ENCODE results near the gene ADGRG3. TPM values are rescaled to one million over a fixed set of nuclear protein-coding genes. Genes with fewer than 3 reads are reported as not detected.
A peak's percentile ranks its signal among the peaks of the same experiment; 100 is the strongest.

ADGRG3 gene
- total and polyA plus RNA-seq, 2 experiments from 2014 or later: not detected

- no peaks in the 10 kb centered on the region for H3K9me3 ChIP-seq (ENCODE audit: low read depth)
- 86 to 89% methylated on average over 7 to 8 of the region's 8 CpGs for WGBS, 2 experiments (ENCODE audit: low coverage in 1 of 2, low lambda C conversion rate in 2 of 2, missing lambda C conversion rate in 2 of 2)
- in situ Hi-C loops (cut with MboI): no loop called here
These were observed 27.5 kb upstream of the ADGRG3 start for GRCh38 chr16:57640612-57641011.

GRCh38 chr16:57642160-57643135 is 25.7 kb upstream of the ADGRG3 start:
- no peak overlapping the region for H3K4me2 ChIP-seq (ENCODE audit: unreplicated experiment)

More at GRCh38 chr16:57640612-57641011, 27.5 kb upstream of the ADGRG3 start:
- Histone ChIP-seq H3K4me2 (ENCODE audit: unreplicated experiment) (no peak overlapping the region), H3K4me3 (no peak overlapping the region), H3K9ac (no peak overlapping the region), H3K27ac (no peak overlapping the region), H3K36me3 (ENCODE audit: low read depth) (no peaks in the 10 kb centered on the region), H3F3A (ENCODE audit: insufficient read depth) (no peaks in the 10 kb centered on the region), H2AFZ (no peak overlapping the region), H4K20me1 (ENCODE audit: insufficient read depth) (no peaks in the 10 kb centered on the region), H3K79me2 (ENCODE audit: insufficient read depth) (no peaks in the 10 kb centered on the region), H3K27me3 (replicated peaks; ENCODE audit: insufficient read depth) (no peaks in the 10 kb centered on the region), H3K4me1 (ENCODE audit: insufficient read depth) (peaks cover 13% of the 10 kb centered on the region), H3K9me2 (ENCODE audit: insufficient read depth) (no peaks in the 10 kb centered on the region)
- TF ChIP-seq EZH2 (IDR thresholded peaks at IDR 0.05; ENCODE audit: insufficient read depth, poor library complexity, severe bottlenecking): no peak
- no peak for TF ChIP-seq EZH2phosphoT487 (IDR thresholded peaks at IDR 0.05; ENCODE audit: insufficient read depth, low read depth)
- no peak for DNase-seq

GRCh38 chr16:57643147-57643874 is 24.8 kb upstream of the ADGRG3 start:
- in situ Hi-C loops (cut with MboI): no loop called here
- Histone ChIP-seq H3K4me2 (ENCODE audit: unreplicated experiment) (no peak overlapping the region), H3K4me3 (no peak overlapping the region), H3K36me3 (ENCODE audit: low read depth) (no peaks in the 10 kb centered on the region), H3F3A (ENCODE audit: insufficient read depth) (no peaks in the 10 kb centered on the region), H3K9ac (peak overlapping the region; percentile 54), H2AFZ (no peak overlapping the region), H4K20me1 (ENCODE audit: insufficient read depth) (no peaks in the 10 kb centered on the region), H3K27me3 (replicated peaks; ENCODE audit: insufficient read depth) (no peaks in the 10 kb centered on the region), H3K4me1 (ENCODE audit: insufficient read depth) (peaks cover 26% of the 10 kb centered on the region), H3K9me2 (ENCODE audit: insufficient read depth) (no peaks in the 10 kb centered on the region), H3K27ac (peak overlapping the region; percentile 65), H3K9me3 (ENCODE audit: low read depth) (no peaks in the 10 kb centered on the region), H3K79me2 (ENCODE audit: insufficient read depth) (no peaks in the 10 kb centered on the region)
- peak; percentile 82 for DNase-seq
- 8 to 12% methylated on average over 7 of the region's 7 CpGs for WGBS, 2 experiments (ENCODE audit: low coverage in 1 of 2, low lambda C conversion rate in 2 of 2, missing lambda C conversion rate in 2 of 2)
- TF ChIP-seq EZH2phosphoT487 (IDR thresholded peaks at IDR 0.05; ENCODE audit: insufficient read depth, low read depth) (no peak), EZH2 (IDR thresholded peaks at IDR 0.05; ENCODE audit: insufficient read depth, poor library complexity, severe bottlenecking) (no peak)

More at GRCh38 chr16:57642160-57643135, 25.7 kb upstream of the ADGRG3 start:
- no peak for TF ChIP-seq EZH2phosphoT487 (IDR thresholded peaks at IDR 0.05; ENCODE audit: insufficient read depth, low read depth)
- TF ChIP-seq EZH2 (IDR thresholded peaks at IDR 0.05; ENCODE audit: insufficient read depth, poor library complexity, severe bottlenecking): no peak
- H2AFZ ChIP-seq: no peak overlapping the region
- peak overlapping the region; percentile 54 for H3K9ac ChIP-seq
- H3K9me3 ChIP-seq (ENCODE audit: low read depth): no peaks in the 10 kb centered on the region
- no peaks in the 10 kb centered on the region for H4K20me1 ChIP-seq (ENCODE audit: insufficient read depth)
- no peaks in the 10 kb centered on the region for H3K36me3 ChIP-seq (ENCODE audit: low read depth)
- in situ Hi-C loops (cut with MboI): no loop called here
- 67 to 69% methylated on average over 11 of the region's 11 CpGs for WGBS, 2 experiments (ENCODE audit: low coverage in 1 of 2, low lambda C conversion rate in 2 of 2, missing lambda C conversion rate in 2 of 2)
- H3F3A ChIP-seq (ENCODE audit: insufficient read depth): no peaks in the 10 kb centered on the region
- peak overlapping the region; percentile 65 for H3K27ac ChIP-seq
- no peak overlapping the region for H3K4me3 ChIP-seq
- DNase-seq: peak; percentile 51
- no peaks in the 10 kb centered on the region for H3K79me2 ChIP-seq (ENCODE audit: insufficient read depth)
- no peaks in the 10 kb centered on the region for H3K9me2 ChIP-seq (ENCODE audit: insufficient read depth)
- no peaks in the 10 kb centered on the region for H3K27me3 ChIP-seq (replicated peaks; ENCODE audit: insufficient read depth)
- peaks cover 26% of the 10 kb centered on the region for H3K4me1 ChIP-seq (ENCODE audit: insufficient read depth)

GRCh38 chr16:57643910-57644309 is 24.2 kb upstream of the ADGRG3 start:
- Histone ChIP-seq H2AFZ (no peak overlapping the region), H3K9me2 (ENCODE audit: insufficient read depth) (no peaks in the 10 kb centered on the region), H3K79me2 (ENCODE audit: insufficient read depth) (no peaks in the 10 kb centered on the region), H3K9ac (no peak overlapping the region), H3F3A (ENCODE audit: insufficient read depth) (no peaks in the 10 kb centered on the region), H3K4me1 (ENCODE audit: insufficient read depth) (peaks cover 26% of the 10 kb centered on the region), H3K4me2 (ENCODE audit: unreplicated experiment) (no peak overlapping the region), H4K20me1 (ENCODE audit: insufficient read depth) (no peaks in the 10 kb centered on the region), H3K36me3 (ENCODE audit: low read depth) (no peaks in the 10 kb centered on the region), H3K4me3 (no peak overlapping the region), H3K27me3 (replicated peaks; ENCODE audit: insufficient read depth) (no peaks in the 10 kb centered on the region), H3K27ac (no peak overlapping the region), H3K9me3 (ENCODE audit: low read depth) (no peaks in the 10 kb centered on the region)
- TF ChIP-seq EZH2phosphoT487 (IDR thresholded peaks at IDR 0.05; ENCODE audit: insufficient read depth, low read depth) (no peak), EZH2 (IDR thresholded peaks at IDR 0.05; ENCODE audit: insufficient read depth, poor library complexity, severe bottlenecking) (no peak)
- in situ Hi-C loops (cut with MboI): no loop called here
- no peak for DNase-seq
- WGBS, 2 experiments (ENCODE audit: low coverage in 1 of 2, low lambda C conversion rate in 2 of 2, missing lambda C conversion rate in 2 of 2): 77 to 91% methylated on average over 5 to 9 of the region's 9 CpGs
